Pericardium fibroblast (primary cell): Measurements from ENCODE around the gene CMSS1. TPM values are rescaled to one million over a fixed set of nuclear protein-coding genes. Genes with fewer than 3 reads are reported as not detected.

Experiments
- total RNA-seq: library from RNA; depleted of rRNA; stranded (reverse); fragments of >200 nt; gene quantifications from 2 replicates; pipeline ENCODE4 v1.2.3, GENCODE V29; 2015

Gene CMSS1
- total RNA-seq = 9.9 and 12.5 TPM in 2 replicates

GRCh38 chr3:99817437-99818240, at the start of gene CMSS1:
Gene CMSS1 (plus strand): TSS chr3:99817862.

DNA sequence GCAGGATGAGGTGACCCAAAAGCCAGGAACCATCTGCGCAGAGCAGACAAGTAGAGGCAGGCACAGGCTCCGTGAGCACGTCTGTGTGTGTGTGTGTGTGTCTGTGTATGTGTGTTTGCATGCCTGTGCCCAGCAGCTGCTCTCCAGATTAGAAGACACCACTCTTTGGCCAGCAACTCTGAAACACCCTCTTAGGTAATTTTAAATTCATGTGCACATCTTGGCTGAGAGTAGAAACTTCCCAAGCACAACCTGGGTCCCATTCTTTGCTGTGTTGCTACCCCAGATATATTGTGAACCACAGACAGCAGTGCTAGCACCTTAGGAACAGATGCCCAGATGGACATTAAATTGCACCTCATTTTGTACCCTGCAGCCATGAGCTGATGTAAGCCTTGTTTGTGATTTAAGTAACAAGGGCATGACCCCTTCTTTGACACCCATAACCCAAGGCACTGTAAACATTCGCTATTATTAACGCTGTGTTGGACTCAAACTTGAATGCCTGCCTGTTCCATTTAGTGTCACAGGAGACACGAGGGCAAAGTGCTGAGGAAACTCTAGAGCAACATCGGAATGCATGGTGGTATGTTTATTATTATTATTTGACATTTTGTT, 296.9 kb downstream of the CMSS1 start, which contains the start of gene FILIP1L:
Gene FILIP1L (minus strand): TSS at position 89 of the 618 bp plus-strand sequence.

Other genes with a start within 250 kb of the CMSS1 start
- 113 and 215 TPM in 2 replicates for gene COL8A1, start 179.3 kb upstream of the CMSS1 start, total RNA-seq